Fibroblast of skin of right quadriceps (primary cell): ENCODE results near the gene SOD3.

ENCODE experiments used
- DNase-seq: peaks from one replicate; pipeline ENCODE4 v3.0.0-alpha.2; 2013

The SOD3 gene

DNA sequence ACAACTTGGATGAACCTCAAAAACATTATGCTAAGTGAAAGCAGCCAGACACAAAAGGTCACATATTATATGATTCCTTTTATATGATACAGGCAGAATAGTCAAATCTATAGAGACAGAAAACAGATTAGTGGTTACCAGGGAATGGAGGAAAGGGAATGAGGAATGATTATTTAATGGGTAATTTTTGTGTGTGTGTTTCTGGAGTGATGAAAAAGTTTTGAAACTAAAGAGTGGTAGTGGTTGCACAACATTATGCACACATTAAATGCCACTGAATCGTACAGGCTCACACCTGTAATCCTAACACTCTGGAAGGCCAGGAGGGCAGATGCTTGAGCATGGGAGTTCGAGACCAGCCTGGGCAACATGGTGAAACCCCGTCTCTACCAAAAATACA lies 19.6 kb upstream of the SOD3 start:
- DNase-seq = peak; percentile 9

DNA sequence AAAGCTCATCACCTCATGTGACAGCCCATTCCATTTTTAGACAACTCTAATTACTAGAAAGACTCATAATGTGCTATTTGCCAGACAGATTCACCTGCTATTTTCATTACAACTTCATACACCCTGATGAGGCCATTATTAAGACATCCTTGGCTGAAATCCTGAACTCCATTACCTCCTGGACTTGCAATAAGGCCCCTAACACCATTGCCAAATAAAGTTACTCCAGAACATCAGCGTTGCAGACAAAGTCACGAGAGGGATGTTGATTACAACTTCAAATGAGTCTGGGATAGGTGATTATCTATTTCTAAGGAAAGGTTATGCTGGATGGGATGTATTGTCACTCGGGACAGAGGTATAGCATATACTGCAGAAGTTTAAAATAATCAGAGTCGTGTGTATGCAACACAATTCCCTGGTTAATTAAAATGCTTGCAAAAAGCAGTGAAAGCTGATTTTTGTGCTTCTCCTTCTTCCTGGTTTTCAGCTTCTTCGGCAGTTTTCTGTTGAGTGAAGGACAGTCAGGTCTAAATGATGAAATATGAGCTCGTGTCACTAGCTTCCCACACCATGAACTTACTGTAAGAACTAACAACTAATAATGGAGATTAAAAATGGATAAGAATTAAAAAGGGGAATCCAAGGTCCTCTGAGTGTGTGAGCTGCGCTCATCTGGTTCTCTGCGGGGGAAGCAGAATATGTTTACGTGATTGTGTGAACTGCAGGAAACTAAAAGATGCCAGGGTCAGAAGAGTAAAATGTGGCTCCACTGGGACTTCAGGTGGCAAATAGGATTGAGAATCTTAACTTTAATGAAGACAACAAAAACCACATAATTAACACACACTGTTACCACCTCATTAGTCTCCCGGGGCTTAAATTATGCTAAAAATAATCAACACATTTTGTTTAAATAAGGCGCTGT lies 17.6 kb upstream of the SOD3 start:
- DNase-seq = no peak

DNA sequence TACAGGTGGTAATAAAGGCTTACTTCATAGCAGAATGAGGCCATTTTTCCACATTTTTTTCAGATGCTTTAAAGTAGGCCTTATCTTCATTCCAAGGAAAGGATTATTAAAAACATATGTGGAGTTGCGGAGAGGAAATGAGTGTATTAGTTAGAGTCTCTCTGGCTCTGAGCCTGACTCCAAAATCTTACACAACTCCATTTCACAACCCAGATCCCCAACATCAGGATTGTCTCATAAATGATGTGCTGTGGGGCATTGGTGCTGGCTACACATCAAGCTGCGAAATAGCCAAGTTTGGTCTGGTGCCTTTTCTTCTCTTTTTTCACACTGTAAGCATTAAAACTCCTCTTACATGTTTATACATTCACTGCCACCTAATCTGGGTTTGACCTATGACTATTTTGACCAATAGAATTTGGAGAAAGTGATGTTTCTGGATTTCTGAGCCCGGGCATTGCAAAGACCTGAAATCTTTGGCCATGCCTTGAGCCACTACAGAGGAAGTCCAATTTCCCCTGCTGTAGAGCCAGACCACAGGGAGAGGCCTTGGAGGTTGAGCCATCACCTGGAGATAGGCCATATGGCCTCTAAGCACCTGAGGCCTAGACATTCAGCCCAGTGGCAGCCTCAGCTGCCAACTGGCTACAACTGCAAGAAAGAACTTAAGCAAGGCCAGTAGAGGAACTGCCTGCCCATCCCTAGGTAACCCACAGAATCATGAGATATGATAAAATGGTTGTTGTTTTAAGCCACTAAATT lies 16.7 kb upstream of the SOD3 start:
- peak; percentile 98 for DNase-seq

DNA sequence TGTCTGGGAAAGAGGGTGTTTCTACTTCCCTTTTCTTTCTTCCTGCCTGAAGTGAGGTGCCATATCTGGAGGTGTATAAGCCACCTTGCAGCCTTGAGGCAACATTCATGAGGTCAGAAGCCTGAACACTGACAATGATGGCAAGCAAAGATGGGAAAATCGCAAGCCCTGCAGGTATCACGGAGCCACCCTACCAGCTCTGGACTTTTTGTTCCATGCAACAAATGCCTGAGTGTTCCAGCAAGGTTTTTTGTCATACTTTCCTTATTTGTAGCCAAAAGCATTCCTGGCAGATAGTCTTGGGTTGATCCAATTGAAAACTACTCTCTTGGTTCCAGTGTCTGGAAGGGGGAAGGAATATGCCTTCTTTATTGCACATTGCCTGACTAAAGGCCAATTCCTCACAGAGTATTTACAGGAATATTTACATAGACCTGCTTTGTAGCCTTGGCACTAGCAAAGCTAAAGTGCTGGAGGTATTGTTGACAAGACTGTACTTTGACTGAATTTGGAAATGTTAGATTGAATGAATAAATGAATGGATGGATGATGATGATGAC lies 14.4 kb upstream of the SOD3 start:
- no peak for DNase-seq

DNA sequence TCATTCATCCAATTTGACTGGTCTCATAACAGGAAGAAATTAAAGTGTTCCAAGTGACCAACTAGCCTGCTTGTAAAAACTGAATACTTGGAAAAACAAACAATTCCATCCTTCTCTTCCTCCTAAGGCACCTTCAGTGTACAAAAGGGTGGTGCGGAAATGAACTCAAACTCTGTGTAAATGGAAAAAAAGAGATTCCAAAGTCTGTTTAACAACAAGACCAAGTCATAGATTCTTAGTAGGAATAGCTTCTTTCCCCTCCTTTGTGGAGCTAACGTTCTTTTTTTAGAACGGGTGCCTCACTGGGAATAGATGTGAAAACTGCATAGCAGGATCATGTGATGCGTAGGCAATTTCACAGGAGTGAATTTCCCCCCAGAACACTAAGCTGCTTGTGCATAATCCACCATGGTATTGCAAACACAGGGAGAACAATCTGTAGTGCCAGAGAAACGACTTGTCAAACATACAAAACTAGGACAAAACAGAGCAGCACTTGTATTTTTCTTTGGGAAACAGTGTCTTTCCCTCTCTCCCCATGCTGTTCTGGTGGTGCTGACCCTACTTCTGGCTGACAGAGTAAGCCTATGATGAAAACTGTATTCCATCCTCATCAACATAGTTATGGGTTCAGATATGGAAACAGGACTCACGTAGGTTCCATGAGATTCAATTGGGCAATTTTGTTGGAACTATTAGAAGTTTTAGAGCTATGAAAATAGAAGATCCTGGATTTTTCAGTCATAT lies 13.2 kb upstream of the SOD3 start:
- DNase-seq = no peak

DNA sequence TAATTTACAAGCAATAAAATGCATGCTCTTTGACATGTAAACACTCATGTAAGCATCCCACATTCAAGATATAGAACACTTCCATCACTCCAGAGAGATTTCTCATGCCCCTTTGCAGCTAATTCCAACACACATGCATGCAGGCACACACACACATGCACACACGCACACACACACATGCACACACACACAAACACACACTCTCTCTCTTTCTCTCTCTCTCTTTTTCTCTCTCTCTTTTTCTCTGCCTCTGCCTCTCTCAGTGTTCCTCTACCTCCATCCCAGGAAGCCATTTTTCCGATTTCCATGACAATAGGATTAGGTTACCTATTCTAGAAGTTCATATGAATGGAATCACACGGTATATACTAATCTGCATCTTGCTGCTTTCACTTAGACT lies 11.9 kb upstream of the SOD3 start:
- DNase-seq = no peak

DNA sequence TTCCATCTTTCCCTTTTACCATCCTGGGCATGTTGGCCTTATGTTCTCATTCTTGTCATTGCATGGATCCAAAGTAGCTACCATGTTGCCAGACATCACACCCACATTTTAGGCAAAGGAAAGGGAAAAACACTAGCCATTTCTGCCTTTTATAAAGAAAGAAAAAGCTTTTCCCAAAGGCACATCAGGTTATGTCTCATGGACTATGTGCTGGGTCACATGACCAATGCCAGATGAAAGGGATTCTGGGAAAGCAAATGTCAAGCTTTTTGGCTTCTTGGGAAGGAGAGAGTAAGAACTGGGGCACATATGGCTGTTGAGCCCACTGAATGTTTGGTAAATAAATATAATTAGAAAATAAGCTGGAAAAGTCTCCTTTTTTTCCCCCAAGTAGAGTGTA lies 4.3 kb upstream of the SOD3 start:
- no peak for DNase-seq

DNA sequence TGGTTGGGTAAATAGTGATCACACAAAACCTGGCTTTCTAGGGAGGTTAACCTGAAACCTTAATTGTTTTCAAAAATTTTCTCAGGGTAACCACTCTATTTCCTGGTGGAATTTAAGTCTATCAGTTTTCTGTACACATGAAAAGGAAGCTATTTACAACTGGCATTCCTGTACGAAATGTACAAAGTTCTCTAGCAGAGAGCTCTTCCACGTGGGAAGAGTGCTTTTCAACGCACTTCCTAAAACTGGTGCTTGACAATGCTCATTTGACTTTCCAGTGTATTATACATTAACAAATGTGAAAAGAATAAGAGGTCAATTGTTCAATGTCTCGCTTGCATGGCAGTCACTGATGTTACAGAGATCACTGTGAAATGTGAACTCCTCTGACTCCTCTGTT lies 2.8 kb upstream of the SOD3 start:
- DNase-seq = no peak

DNA sequence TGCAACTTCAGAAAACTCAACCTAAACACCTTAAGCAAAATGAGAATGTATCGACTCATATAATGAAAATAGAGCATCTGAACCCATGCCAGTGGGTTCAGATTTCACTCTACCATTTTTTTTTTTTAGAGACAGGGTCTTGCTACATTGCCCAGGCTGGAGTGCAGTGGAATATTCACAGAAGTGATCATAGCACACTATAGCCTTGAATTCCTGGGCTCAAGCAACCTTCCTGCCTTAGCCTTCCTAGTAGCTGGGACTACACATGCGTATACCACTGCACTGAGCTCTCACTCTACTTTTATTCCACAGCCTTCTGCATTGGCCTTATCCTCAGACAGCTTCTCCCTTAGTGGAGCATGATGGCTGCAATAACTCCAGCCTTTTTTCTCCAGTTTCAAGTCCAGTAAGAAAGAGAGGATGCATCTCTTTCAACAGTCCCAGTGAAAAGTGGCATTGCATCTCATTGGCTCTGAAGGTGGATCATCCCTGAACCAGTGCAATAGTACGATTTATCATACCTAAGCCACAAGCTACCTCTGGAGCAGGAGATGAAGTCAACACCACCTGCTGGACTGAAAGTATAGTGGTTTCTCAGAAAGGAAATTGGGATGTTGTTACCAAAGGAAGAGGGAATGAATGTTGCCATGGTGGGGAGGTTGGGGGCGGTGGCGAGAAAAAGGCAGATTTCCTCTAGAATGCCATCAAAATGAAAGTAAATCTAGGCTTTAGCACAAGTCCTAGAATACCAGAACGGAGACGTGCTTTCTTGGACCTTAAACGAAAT lies 2.0 kb upstream of the SOD3 start:
- no peak for DNase-seq

DNA sequence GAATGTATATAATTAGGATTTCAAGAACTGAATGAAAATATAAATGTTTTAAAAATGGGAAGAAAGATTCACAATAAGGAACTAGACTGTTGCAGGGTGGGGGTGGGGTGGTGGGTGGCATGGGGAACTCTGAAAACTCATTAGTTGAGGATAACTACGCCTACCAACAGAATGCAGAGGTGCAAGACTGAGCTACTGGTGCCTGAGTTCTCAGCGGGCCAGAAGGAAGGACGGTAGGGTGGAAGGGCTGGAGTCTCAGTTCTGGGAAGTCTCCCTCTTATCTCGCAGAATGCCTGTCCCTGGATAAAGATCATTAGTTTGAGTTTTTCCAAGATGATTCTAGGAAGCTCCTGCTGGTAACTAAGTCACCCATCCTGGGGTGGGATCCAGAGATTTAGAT lies 1.3 kb upstream of the SOD3 start:
- no peak for DNase-seq

DNA sequence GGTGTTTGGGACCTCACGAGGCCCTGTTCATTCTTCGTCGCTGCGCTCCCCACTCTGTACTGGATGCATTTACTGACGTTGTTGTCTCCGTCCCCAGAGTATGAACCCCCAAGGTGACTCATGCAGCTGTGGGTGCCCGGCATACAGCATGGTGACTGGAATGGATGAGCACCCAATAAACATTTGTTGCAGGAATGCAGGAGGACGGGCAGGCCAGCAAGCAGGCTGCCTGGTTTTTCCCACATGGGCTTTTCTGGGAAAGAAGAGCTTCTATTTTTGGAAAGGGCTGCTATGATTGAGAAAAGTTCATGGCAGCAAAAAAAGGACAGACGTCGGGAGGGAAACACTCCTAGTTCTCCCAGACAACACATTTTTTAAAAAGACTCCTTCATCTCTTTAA lies 893 bp upstream of the SOD3 start:
- DNase-seq = peak; percentile 67

DNA sequence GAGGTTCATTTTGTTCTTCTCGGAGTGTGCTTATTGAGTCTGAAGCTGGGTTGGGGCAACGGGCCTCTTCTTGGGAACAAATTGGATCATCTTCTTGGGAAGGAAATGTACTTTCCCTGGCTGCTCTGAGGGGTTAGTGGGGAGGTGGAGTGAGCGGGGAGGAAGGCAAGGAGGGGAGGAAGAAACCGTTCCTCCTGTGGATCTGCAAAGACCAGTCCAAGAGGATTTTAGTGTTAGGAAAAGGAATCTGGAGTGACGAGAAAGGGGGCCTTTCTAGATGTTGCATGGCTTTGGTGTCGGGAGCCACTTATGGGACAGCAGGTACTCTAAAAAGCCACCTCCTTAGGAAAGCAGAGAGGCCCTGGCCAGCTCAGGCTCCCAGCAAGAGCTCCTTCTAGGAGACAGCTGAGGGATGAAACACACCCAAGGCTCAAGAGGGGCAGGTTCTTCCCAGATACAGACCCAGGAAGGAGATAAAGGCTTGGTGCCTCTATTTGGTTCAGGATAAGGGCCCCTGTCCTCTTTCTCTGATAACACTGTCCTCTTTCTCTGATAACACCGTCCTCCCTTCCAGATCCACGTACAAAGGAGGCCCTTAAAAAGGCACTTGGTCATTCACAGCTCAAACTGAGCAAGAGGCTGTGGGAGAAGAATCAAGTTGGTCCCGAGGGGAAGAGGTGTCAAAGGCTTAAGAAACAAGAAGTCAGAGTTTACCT lies 451 bp downstream of the SOD3 start:
- DNase-seq = no peak

DNA sequence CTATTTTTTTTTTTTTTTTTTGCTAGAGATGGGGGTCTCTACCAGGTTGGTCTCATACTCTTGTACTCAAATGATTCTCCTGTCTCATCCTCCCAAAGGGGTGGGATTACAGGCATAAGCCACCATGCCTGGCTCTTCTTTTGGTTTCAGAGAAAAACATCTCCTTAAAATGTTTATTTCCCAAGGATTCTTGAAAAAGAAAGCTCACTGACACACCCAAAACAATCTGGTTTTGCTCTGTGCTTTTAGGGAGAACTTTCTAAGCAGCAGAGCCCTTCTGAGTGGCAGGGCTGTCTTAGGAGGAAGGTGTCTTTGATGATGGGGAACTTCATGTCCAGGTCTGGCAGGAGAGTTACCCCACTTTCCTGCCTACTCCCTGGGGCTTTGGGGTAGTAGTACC lies 1.2 kb downstream of the SOD3 start:
- no peak for DNase-seq

DNA sequence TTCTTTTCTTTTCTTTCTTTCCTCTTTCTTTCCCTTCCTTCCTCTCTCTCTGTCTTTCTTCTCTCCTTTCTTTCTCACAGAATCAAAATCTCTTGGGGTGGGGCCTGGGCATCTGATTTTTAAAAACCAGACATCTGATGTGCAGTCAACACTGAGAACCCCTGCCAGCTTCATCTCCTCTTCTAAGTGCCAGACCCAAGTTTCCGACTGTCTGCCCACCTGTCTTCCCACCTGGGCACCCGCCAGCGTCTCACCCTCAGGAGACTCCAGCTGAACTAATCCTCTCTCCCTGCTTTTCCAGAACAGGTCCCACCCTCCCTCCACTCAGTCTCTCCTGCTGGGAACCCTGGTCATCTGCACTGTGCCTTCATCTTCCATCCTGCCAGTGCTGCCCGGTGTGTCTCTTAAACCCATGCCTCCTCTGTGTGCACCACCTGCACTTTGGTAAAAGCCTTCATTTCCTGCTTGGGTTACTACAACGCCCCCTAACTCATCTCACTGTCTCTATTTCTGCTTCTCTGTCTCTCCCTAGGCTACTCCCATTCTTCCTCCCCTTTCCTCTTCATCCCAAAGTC lies 2.8 kb downstream of the SOD3 start:
- no peak for DNase-seq

DNA sequence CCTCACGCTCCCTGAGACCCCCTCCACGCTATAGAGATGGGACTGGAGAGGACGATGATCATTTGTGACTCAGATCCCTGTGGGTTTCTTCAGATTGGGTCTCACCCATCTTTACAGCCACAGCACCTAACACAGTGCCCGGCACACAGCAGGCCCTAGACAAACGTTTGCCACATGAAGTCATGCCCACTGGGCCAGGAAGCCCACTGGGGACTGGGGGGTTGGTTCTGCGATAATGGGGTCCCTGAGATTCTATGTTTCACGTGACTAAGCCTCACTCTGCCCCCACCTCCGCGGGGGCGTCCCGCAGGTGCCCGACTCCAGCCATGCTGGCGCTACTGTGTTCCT lies 3.8 kb downstream of the SOD3 start:
- no peak for DNase-seq

DNA sequence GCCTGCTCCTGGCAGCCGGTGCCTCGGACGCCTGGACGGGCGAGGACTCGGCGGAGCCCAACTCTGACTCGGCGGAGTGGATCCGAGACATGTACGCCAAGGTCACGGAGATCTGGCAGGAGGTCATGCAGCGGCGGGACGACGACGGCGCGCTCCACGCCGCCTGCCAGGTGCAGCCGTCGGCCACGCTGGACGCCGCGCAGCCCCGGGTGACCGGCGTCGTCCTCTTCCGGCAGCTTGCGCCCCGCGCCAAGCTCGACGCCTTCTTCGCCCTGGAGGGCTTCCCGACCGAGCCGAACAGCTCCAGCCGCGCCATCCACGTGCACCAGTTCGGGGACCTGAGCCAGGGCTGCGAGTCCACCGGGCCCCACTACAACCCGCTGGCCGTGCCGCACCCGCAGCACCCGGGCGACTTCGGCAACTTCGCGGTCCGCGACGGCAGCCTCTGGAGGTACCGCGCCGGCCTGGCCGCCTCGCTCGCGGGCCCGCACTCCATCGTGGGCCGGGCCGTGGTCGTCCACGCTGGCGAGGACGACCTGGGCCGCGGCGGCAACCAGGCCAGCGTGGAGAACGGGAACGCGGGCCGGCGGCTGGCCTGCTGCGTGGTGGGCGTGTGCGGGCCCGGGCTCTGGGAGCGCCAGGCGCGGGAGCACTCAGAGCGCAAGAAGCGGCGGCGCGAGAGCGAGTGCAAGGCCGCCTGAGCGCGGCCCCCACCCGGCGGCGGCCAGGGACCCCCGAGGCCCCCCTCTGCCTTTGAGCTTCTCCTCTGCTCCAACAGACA lies 4.4 kb downstream of the SOD3 start:
- DNase-seq = no peak

DNA sequence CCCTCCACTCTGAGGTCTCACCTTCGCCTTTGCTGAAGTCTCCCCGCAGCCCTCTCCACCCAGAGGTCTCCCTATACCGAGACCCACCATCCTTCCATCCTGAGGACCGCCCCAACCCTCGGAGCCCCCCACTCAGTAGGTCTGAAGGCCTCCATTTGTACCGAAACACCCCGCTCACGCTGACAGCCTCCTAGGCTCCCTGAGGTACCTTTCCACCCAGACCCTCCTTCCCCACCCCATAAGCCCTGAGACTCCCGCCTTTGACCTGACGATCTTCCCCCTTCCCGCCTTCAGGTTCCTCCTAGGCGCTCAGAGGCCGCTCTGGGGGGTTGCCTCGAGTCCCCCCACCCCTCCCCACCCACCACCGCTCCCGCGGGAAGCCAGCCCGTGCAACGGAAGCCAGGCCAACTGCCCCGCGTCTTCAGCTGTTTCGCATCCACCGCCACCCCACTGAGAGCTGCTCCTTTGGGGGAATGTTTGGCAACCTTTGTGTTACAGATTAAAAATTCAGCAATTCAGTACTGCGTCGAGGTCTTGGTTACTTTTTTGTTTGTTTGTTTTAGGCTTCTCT lies 5.0 kb downstream of the SOD3 start:
- no peak for DNase-seq

DNA sequence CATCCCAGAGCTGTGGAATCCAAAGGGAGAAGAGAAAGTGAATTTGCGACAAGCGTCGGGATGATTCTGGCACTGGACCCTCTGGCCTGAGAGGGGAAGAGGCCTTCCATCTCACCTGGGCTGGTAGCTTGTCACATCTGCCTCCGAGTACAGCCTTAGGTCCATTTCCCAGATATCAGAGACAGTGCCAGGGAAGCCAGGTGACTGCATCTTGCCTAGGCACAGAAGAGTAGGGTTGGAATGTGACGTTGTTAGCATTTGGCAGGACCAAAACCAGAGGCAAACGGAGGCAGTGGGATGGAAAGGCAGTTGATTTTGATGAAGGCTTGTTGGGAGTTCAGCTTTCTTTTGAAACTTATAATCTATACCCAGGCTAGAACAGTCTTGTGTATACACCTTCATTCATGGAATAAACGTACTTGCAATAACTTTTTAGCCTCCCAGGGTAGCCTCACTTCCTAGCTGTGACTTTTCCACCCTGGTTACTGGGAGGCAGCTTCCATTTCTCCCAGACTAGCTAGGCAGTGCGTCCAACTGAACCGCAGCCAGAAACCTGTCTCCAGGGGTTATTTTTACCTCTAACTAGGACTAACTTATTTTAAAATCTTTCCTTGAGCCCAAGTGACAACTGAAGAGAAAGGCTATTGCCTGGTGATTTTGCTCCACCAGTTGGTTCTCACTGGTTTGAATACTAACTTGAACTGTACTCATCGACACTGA lies 5.9 kb downstream of the SOD3 start:
- no peak for DNase-seq

DNA sequence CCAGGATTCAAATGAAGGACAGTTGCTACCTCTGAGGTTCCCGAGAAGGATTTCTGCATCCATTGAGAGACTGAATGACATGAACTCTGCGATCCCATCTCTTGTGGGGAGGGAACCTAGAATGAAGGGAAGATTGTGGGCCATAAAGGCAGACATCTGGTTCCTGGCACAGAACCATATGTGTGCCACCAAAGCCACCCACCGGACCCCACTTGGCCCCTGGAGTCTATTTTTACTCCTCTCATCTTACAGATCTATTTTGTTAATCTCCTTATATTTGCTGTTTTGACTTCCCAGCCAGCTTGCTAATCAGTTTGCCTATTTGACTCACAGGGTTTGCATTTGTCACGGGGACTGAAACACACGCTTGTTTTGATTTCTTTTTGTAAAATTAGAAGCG lies 7.3 kb downstream of the SOD3 start:
- DNase-seq = no peak

DNA sequence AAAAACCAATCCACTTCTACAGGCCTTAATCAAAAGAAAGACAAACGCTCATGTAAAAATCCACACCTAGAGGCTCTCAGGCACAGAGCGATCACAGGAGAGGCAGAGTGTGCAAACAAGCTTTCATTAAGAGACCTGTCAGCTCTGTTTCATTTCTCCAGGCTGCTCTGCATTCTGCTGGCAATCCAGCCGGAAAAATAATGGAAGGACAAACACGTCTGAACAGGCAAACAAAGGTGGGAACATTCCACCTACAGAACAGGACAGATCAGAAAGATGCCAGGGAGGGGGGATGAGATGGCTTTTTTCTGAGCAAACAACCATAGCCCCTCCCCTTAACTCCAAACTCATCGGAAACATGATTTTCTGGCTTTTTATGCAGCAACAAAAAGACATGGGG lies 9.7 kb downstream of the SOD3 start:
- no peak for DNase-seq
